Measurements from ENCODE around the gene DHRS3.

DNA sequence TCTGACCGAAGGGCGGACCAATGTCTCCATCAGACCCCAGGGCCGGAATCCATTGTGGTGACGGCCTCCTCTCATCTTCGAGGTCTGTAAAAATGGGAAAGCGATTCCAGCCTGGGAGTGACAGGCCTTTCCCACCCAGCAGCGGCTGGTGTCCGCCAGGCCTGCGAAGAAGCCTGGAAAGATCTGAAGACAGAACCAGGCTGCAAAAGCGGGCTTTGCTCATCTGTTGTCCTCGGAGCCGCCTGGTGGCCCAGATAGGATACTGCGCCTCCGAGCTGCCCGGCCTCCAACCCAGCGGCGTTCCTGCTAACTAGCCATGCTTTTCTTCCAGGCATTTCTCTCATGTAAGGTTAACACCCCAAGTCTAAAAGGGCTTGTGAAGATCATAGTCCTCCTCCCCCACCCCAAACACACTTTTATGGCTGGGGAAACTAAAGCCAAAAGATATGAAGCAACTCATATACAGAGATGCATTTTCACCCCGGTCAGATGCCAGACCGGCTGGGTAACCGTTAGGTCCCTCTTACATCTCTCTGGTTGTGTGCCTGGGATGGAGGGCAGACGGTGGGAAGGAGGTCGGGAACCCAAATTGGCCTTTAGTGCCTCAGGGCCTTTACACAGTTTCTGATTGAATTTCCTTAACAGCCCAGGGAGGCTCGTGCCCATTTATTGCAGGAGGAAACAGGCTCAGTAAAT is 1.9 kb upstream of the DHRS3 start:
- TF ChIP-seq, protein P1, sequence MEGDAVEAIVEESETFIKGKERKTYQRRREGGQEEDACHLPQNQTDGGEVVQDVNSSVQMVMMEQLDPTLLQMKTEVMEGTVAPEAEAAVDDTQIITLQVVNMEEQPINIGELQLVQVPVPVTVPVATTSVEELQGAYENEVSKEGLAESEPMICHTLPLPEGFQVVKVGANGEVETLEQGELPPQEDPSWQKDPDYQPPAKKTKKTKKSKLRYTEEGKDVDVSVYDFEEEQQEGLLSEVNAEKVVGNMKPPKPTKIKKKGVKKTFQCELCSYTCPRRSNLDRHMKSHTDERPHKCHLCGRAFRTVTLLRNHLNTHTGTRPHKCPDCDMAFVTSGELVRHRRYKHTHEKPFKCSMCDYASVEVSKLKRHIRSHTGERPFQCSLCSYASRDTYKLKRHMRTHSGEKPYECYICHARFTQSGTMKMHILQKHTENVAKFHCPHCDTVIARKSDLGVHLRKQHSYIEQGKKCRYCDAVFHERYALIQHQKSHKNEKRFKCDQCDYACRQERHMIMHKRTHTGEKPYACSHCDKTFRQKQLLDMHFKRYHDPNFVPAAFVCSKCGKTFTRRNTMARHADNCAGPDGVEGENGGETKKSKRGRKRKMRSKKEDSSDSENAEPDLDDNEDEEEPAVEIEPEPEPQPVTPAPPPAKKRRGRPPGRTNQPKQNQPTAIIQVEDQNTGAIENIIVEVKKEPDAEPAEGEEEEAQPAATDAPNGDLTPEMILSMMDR (IDR thresholded peaks at IDR 0.05), result peak; percentile 95 to 97
- no peak for TF ChIP-seq POLR2A (IDR thresholded peaks at IDR 0.05)
- peak in 2 of 3 donors; percentile 35 to 40 for TF ChIP-seq POLR2AphosphoS5 (IDR thresholded peaks at IDR 0.05)

Data from suprapubic skin (tissue), 4 donors.